Left ventricle myocardium superior (tissue), 1 donor: ENCODE data around the gene DLGAP1. TPM values are rescaled to one million over a fixed set of nuclear protein-coding genes. Genes with fewer than 3 reads are reported as not detected.

ENCODE experiments used
- ATAC-seq: fragments of 200-7000 bp; cut with Tn5 transposase; one replicate; pipeline ENCODE4 v1.9.1; 2020; ENCODE audit warnings: mild to moderate bottlenecking, moderate library complexity
- DNase-seq: peaks from one replicate; pipeline ENCODE4 v3.0.0-alpha.2; 2020
- intact Hi-C: fragments of 100-400 bp; cut with micrococcal nuclease; formaldehyde crosslinking; loops from one replicate; pipeline ENCODE4 v1.11.0; 2022
- total RNA-seq: library from RNA; stranded (reverse); fragmentation: NEBNext Ultra II Directional; extraction: Animal tissue kit (Norgen Biotek cat#: 25700); gene quantifications from one replicate; pipeline ENCODE4 v1.2.1, GENCODE V29; 2021
- donor health status: DM: no; HTN: yes; CAD: no; lungs with severe emphysema.

DLGAP1 gene
- total RNA-seq, 1 donor from 2014 or later = not detected

GRCh38 chr18:4119813-4120212 is 335.3 kb downstream of the DLGAP1 start:
- intact Hi-C loops = no loop called here
- ATAC-seq (no peak), DNase-seq (no peak)

GRCh38 chr18:4119127-4119648 is 335.9 kb downstream of the DLGAP1 start:
- no peak for DNase-seq
- intact Hi-C loops = no loop called here
- no peak for ATAC-seq

- intact Hi-C loops = no loop called here
- DNase-seq (no peak), ATAC-seq (no peak)
Observed at GRCh38 chr18:4108016-4108415, 347.1 kb downstream of the DLGAP1 start.

- intact Hi-C loops = no loop called here
- ATAC-seq = no peak
Observed at GRCh38 chr18:4107049-4107467, 348.0 kb downstream of the DLGAP1 start.

GRCh38 chr18:4106407-4107033 is 348.6 kb downstream of the DLGAP1 start:
- intact Hi-C loops = no loop called here
- peak; percentile 45 for ATAC-seq
- peak; percentile 52 for DNase-seq

More at GRCh38 chr18:4107049-4107467, 348.0 kb downstream of the DLGAP1 start:
- no peak for DNase-seq

GRCh38 chr18:4102901-4103300 is 352.2 kb downstream of the DLGAP1 start:
- ATAC-seq = no peak
- intact Hi-C loops = no loop called here
- no peak for DNase-seq

GRCh38 chr18:4101009-4101408 is 354.1 kb downstream of the DLGAP1 start:
- no peak for ATAC-seq
- DNase-seq = no peak
- intact Hi-C loops = no loop called here

GRCh38 chr18:4096486-4096885 is 358.6 kb downstream of the DLGAP1 start:
- intact Hi-C loops = no loop called here
- no peak for ATAC-seq

GRCh38 chr18:4093676-4094075 is 361.4 kb downstream of the DLGAP1 start:
- DNase-seq = no peak
- intact Hi-C loops = no loop called here
- ATAC-seq = no peak

More at GRCh38 chr18:4096486-4096885, 358.6 kb downstream of the DLGAP1 start:
- DNase-seq = no peak

- intact Hi-C loops = no loop called here
- no peak for DNase-seq
- ATAC-seq = no peak
Observed at GRCh38 chr18:4084382-4084900, 370.7 kb downstream of the DLGAP1 start.

- intact Hi-C loops = no loop called here
- no peak for ATAC-seq
- DNase-seq = no peak
Observed at GRCh38 chr18:4078246-4078645, 376.9 kb downstream of the DLGAP1 start.

- ATAC-seq = no peak
- no peak for DNase-seq
- intact Hi-C loops = no loop called here
Observed at GRCh38 chr18:4077721-4078120, 377.4 kb downstream of the DLGAP1 start.

GRCh38 chr18:4077204-4077603 is 377.9 kb downstream of the DLGAP1 start:
- intact Hi-C loops = no loop called here
- DNase-seq (no peak), ATAC-seq (no peak)

- intact Hi-C loops = no loop called here
- DNase-seq = no peak
- no peak for ATAC-seq
Observed at GRCh38 chr18:4074647-4075046, 380.5 kb downstream of the DLGAP1 start.

GRCh38 chr18:4069183-4069582 is 385.9 kb downstream of the DLGAP1 start:
- ATAC-seq = no peak
- DNase-seq = no peak
- intact Hi-C loops = loop anchor here (5.0 kb wide), 1 partner anchor 297 kb away; no protein-coding TSS in a partner anchor

GRCh38 chr18:4068552-4069158 is 386.5 kb downstream of the DLGAP1 start:
- ATAC-seq = peak; percentile 27
- no peak for DNase-seq
- intact Hi-C loops = loop anchor here (5.0 kb wide), 1 partner anchor 296 kb away; no protein-coding TSS in a partner anchor

- DNase-seq (no peak), ATAC-seq (no peak)
- intact Hi-C loops = no loop called here
Observed at GRCh38 chr18:4063545-4063944, 391.6 kb downstream of the DLGAP1 start.

- DNase-seq = no peak
- ATAC-seq = no peak
- intact Hi-C loops = no loop called here
Observed at GRCh38 chr18:4060427-4061281, 394.5 kb downstream of the DLGAP1 start.

GRCh38 chr18:4058179-4058578 is 396.9 kb downstream of the DLGAP1 start:
- DNase-seq (no peak), ATAC-seq (no peak)
- intact Hi-C loops = no loop called here
